BLaER1 treated with 17β-estradiol and CSF1 and Interleukin-3, amounts not matched to agents 10 nM and 100 nM (cell line): ENCODE measurements around the gene PTGFR.

Experiments used
- H3K27ac ChIP-seq, 11 experiments: shearing (Covaris generic); formaldehyde crosslinking; 2 replicates each; pipeline ENCODE4 v1.8.1; 2022
- H3K27me3 ChIP-seq, 11 experiments: shearing (Covaris generic); formaldehyde crosslinking; 2 replicates each; pipeline ENCODE4 v1.8.1; 2022
- H3K36me3 ChIP-seq, 11 experiments: shearing (Covaris generic); formaldehyde crosslinking; 2 replicates each; pipeline ENCODE4 v1.8.1; 2022
- H3K4me1 ChIP-seq, 10 experiments: shearing (Covaris generic); formaldehyde crosslinking; 2 replicates each; pipeline ENCODE4 v1.8.1; 2022
- H3K4me2 ChIP-seq, 11 experiments: shearing (Covaris generic); formaldehyde crosslinking; 2 replicates each; pipeline ENCODE4 v1.8.1; 2022
- H3K4me3 ChIP-seq, 10 experiments: shearing (Covaris generic); formaldehyde crosslinking; 2 replicates each; pipeline ENCODE4 v1.8.1; 2022
- H3K9ac ChIP-seq, 11 experiments: shearing (Covaris generic); formaldehyde crosslinking; 2 replicates each; pipeline ENCODE4 v1.8.1; 2022
- H3K9me3 ChIP-seq, 11 experiments: shearing (Covaris generic); formaldehyde crosslinking; replicated peaks in 1 of 11; 2 replicates each; pipeline ENCODE4 v1.8.1; 2022
- H4K20me1 ChIP-seq, 11 experiments: shearing (Covaris generic); formaldehyde crosslinking; 2 replicates each; pipeline ENCODE4 v1.8.1; 2022
- Cebpa-rat ChIP-seq, 11 experiments: shearing (Covaris generic); IDR thresholded peaks; 2 replicates each; pipeline ENCODE4 v1.8.1; 2022

The PTGFR gene

DNA sequence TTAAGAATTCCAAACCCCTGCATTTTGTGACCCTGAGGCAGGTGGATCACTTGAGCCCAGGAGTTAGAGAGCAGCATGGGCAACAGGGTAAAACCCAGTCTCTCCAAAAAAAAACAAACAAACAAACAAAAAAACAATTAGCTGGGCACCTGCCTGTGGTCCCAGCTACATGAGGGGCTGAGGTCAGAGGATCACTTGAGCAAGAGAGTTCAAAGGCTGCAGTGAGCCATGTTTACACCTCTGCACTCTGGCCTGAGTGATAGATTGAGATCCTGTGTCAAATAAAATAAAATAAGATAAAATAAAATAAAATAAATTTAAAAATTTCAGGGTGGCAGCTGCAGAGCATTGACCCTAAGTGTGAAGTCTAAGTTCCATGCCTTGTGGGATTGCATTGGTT, 16.7 kb upstream of the PTGFR start:
- TF ChIP-seq Cebpa-rat (IDR thresholded peaks at IDR 0.05), result no peak
- Histone ChIP-seq H3K9ac (no peak overlapping the region), H3K27me3 (no peaks in the 10 kb centered on the region), H3K4me2 (no peak overlapping the region), H3K4me1 (no peaks in the 10 kb centered on the region), H3K4me3 (no peak overlapping the region), H3K27ac (no peak overlapping the region), H3K36me3 (no peaks in the 10 kb centered on the region), H4K20me1 (no peaks in the 10 kb centered on the region), H3K9me3 (no peaks in the 10 kb centered on the region)

GRCh38 chr1:78475888-78476610, 14.7 kb upstream of the PTGFR start:
- no peaks in the 10 kb centered on the region for H3K36me3 ChIP-seq
- no peak overlapping the region for H3K4me3 ChIP-seq
- no peak overlapping the region for H3K9ac ChIP-seq
- H3K9me3 ChIP-seq, result no peaks in the 10 kb centered on the region
- no peaks in the 10 kb centered on the region for H4K20me1 ChIP-seq
- no peak for TF ChIP-seq Cebpa-rat (IDR thresholded peaks at IDR 0.05)
- H3K4me2 ChIP-seq, result no peak overlapping the region
- no peak overlapping the region for H3K27ac ChIP-seq
- no peaks in the 10 kb centered on the region for H3K4me1 ChIP-seq
- H3K27me3 ChIP-seq, result no peaks in the 10 kb centered on the region

- Histone ChIP-seq H3K4me2 (no peak overlapping the region), H3K4me1 (no peaks in the 10 kb centered on the region), H3K27me3 (no peaks in the 10 kb centered on the region), H3K36me3 (no peaks in the 10 kb centered on the region), H3K27ac (no peak overlapping the region), H3K4me3 (no peak overlapping the region), H4K20me1 (no peaks in the 10 kb centered on the region), H3K9me3 (0 out of 22 replicates have a peak, but pooled peaks cover 0 to 4% (median 0%) of the 10 kb centered on the region in 11 experiments), H3K9ac (no peak overlapping the region)
- no peak for TF ChIP-seq Cebpa-rat (IDR thresholded peaks at IDR 0.05)
Measured at GRCh38 chr1:78483903-78484302, 6.9 kb upstream of the PTGFR start.

- Histone ChIP-seq H3K4me3 (no peak overlapping the region), H4K20me1 (no peaks in the 10 kb centered on the region)
- no peak for TF ChIP-seq Cebpa-rat (IDR thresholded peaks at IDR 0.05)
Measured at GRCh38 chr1:78491451-78492071, 787 bp downstream of the PTGFR start.

DNA sequence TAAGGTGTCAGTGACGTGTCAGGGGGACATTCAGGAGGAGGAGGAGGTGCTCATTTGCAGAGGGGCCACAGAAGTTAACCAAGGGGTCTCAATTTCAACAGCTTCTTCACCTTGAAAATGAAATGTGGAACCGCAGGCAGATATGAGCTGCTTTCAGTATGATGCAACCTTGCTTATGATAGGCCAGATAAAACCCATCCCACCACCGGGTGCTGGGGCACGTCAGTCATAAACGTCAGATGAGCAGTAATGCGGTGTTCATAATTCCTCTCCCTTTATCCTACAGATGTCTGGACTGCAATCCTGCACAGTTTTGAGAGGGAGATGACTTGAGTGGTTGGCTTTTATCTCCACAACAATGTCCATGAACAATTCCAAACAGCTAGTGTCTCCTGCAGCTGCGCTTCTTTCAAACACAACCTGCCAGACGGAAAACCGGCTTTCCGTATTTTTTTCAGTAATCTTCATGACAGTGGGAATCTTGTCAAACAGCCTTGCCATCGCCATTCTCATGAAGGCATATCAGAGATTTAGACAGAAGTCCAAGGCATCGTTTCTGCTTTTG, 1.7 kb downstream of the PTGFR start:
- H3K4me1 ChIP-seq, result no peaks in the 10 kb centered on the region
- H4K20me1 ChIP-seq, result no peaks in the 10 kb centered on the region
- no peaks in the 10 kb centered on the region for H3K36me3 ChIP-seq
- H3K9ac ChIP-seq, result no peak overlapping the region
- no peaks in the 10 kb centered on the region for H3K27me3 ChIP-seq
- H3K4me3 ChIP-seq, result no peak overlapping the region
- no peak overlapping the region for H3K27ac ChIP-seq
- peaks cover 0 to 13% (median 6%) of the 10 kb centered on the region in 11 experiments; a peak in 9 of 22 replicates for H3K9me3 ChIP-seq
- H3K4me2 ChIP-seq, result no peak overlapping the region
- no peak for TF ChIP-seq Cebpa-rat (IDR thresholded peaks at IDR 0.05)

More at GRCh38 chr1:78491451-78492071, 787 bp downstream of the PTGFR start:
- no peaks in the 10 kb centered on the region for H3K36me3 ChIP-seq
- H3K9ac ChIP-seq, result no peak overlapping the region
- H3K4me1 ChIP-seq, result no peaks in the 10 kb centered on the region
- H3K4me2 ChIP-seq, result no peak overlapping the region
- H3K27ac ChIP-seq, result no peak overlapping the region
- H3K9me3 ChIP-seq, result peaks cover 0 to 13% (median 6%) of the 10 kb centered on the region in 11 experiments; a peak in 9 of 22 replicates
- no peaks in the 10 kb centered on the region for H3K27me3 ChIP-seq

DNA sequence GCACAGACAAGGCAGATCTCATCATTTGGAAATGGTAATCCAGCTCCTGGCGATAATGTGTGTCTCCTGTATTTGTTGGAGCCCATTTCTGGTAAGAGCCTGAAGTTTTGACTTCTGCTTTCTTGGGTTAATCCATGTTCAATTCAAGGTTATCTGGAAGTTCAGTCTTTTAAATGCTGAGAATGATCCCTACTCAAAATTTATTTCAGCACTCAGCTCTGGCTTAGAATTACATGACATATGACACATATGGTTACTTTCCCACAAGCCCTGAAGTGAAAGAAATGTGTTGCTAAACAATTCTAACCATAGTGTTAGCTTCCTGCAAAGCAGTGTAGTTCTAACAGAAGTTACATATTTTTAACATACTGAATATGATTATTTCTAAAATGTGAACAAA, 2.7 kb downstream of the PTGFR start:
- Histone ChIP-seq H3K4me2 (no peak overlapping the region), H3K27ac (no peak overlapping the region), H3K4me1 (no peaks in the 10 kb centered on the region), H4K20me1 (no peaks in the 10 kb centered on the region), H3K9me3 (peaks cover 0 to 13% (median 6%) of the 10 kb centered on the region in 11 experiments; a peak in 9 of 22 replicates), H3K36me3 (no peaks in the 10 kb centered on the region), H3K4me3 (no peak overlapping the region), H3K9ac (no peak overlapping the region), H3K27me3 (no peaks in the 10 kb centered on the region)
- no peak for TF ChIP-seq Cebpa-rat (IDR thresholded peaks at IDR 0.05)

DNA sequence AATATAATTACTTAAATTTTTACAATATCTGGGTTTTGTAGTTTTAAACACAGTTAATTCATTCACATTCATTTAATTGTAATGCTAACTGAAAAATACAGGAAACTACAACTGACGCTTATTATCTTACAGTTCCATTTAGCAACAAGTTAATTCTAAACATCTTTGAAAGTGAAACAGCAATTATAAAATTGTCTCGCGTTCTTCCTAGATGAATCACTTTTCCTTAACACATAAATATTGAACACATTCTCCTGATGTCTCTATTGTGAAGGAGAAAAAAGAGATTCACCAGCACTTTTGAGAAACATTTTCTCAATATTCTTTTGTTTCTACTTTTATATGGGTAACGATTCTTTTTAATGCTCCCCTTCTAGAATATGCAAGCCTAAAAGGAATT, 6.4 kb downstream of the PTGFR start:
- H3K9ac ChIP-seq, result no peak overlapping the region
- no peak overlapping the region for H3K4me2 ChIP-seq
- H4K20me1 ChIP-seq, result no peaks in the 10 kb centered on the region
- H3K4me1 ChIP-seq, result no peaks in the 10 kb centered on the region
- no peaks in the 10 kb centered on the region for H3K27me3 ChIP-seq
- no peak overlapping the region for H3K4me3 ChIP-seq
- H3K27ac ChIP-seq, result no peak overlapping the region
- no peaks in the 10 kb centered on the region for H3K9me3 ChIP-seq
- no peak for TF ChIP-seq Cebpa-rat (IDR thresholded peaks at IDR 0.05)
- H3K36me3 ChIP-seq, result no peaks in the 10 kb centered on the region

DNA sequence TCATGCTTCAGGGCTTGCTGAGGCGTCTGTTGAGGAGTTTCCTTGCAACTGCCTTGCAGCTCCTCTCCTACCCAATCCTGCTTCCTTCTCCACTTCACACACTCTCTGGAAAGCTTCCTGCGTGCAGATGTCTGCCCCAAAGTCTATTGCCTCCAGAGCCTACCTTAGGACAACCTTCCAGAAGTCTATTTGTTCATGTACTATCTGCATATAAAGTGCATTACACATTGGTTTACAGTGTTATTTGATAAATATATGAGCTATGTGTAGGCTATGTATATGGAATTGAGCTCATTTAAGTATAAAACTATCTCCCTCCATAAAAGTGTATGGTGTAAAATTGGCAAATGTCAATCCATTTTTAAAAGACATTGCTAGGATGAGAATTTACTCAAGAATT, 9.8 kb downstream of the PTGFR start:
- H3K4me2 ChIP-seq, result no peak overlapping the region
- H3K9ac ChIP-seq, result no peak overlapping the region
- H3K36me3 ChIP-seq, result no peaks in the 10 kb centered on the region
- H3K4me1 ChIP-seq, result no peaks in the 10 kb centered on the region
- no peaks in the 10 kb centered on the region for H3K27me3 ChIP-seq
- H3K9me3 ChIP-seq, result no peaks in the 10 kb centered on the region
- no peak overlapping the region for H3K4me3 ChIP-seq
- no peak for TF ChIP-seq Cebpa-rat (IDR thresholded peaks at IDR 0.05)
- H3K27ac ChIP-seq, result no peak overlapping the region
- no peaks in the 10 kb centered on the region for H4K20me1 ChIP-seq

DNA sequence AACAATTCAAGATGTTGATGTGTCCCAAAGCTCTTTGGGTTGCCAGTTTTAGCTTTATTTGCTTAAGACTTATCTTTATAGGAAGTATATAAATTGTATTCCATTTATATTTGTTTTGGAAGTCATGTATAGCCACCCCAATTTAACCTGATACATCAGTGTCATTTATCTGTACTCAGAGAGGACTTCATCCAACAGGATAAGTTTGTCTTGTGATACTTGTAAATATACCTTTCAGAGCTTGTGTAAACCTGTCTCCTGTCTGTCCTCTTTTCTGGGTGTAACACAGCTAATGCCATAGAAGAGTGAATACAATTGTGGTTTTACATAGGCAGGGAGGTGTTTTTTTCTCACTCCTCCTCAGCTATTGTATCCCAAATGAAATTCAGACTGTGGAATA, 10.4 kb downstream of the PTGFR start:
- no peak overlapping the region for H3K4me3 ChIP-seq
- no peak overlapping the region for H3K4me2 ChIP-seq
- no peaks in the 10 kb centered on the region for H4K20me1 ChIP-seq
- H3K27me3 ChIP-seq, result no peaks in the 10 kb centered on the region
- no peak overlapping the region for H3K9ac ChIP-seq
- no peak overlapping the region for H3K27ac ChIP-seq
- no peak for TF ChIP-seq Cebpa-rat (IDR thresholded peaks at IDR 0.05)
- H3K36me3 ChIP-seq, result no peaks in the 10 kb centered on the region
- H3K4me1 ChIP-seq, result no peaks in the 10 kb centered on the region
- H3K9me3 ChIP-seq, result no peaks in the 10 kb centered on the region

GRCh38 chr1:78511334-78511733, 20.6 kb downstream of the PTGFR start:
- Histone ChIP-seq H3K27me3 (no peaks in the 10 kb centered on the region), H3K9ac (no peak overlapping the region), H3K4me1 (no peaks in the 10 kb centered on the region), H4K20me1 (no peaks in the 10 kb centered on the region), H3K4me3 (no peak overlapping the region), H3K9me3 (peaks cover 25 to 33% (median 31%) of the 10 kb centered on the region in 11 experiments), H3K4me2 (no peak overlapping the region), H3K36me3 (peaks cover 0 to 3% (median 0%) of the 10 kb centered on the region in 11 experiments; a peak in 1 of 22 replicates), H3K27ac (no peak overlapping the region)
- no peak for TF ChIP-seq Cebpa-rat (IDR thresholded peaks at IDR 0.05)
